DOHH2 (cell line): ENCODE results near the gene PKD1.

Source experiments
- CTCF ChIP-seq: fragments of 200-600 bp; sonication (generic); IDR thresholded peaks from one replicate; pipeline ENCODE4 v1.5.1; 2014; ENCODE audit warnings: antibody characterized with exemption, mild to moderate bottlenecking, low read depth, low read length; ENCODE audit not compliant: poor library complexity, severe bottlenecking
- EZH2phosphoT487 ChIP-seq: fragments of 200-600 bp; sonication (generic); IDR thresholded peaks from 2 replicates; pipeline ENCODE4 v1.6.1; 2017; ENCODE audit warnings: borderline replicate concordance, mild to moderate bottlenecking, antibody characterized with exemption, low read length, moderate library complexity, mixed read lengths

GRCh38 chr16:2166263-2167067 lies 30.8 kb upstream of the PKD1 start:
- TF ChIP-seq CTCF: no peak
- TF ChIP-seq EZH2phosphoT487: no peak
